ENCODE results near the gene CTXND1.

CTXND1 gene

DNA sequence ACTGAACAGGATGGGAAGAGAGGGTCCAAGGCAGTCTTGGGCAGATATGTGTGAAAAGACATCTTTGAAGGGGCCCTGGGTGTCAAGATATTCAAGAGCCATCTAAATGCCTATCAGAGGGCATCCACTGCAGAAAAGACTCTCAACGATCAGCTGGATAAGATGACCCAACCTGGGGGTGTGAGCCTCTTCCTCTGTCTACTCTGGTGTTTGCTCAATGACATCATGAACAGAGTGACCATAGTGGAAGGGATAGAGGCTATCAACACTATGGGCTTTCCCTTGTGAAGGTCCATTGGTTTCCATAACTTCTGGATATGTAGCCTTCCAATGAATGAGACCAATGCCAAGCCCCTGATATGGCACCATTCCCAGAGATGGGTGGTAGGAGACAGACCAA lies 57.1 kb downstream of the CTXND1 start:
- Histone ChIP-seq H3K79me2 (ENCODE audit: low read length) (no peaks in the 10 kb centered on the region), H4K20me1 (ENCODE audit: insufficient read depth, low read length) (no peaks in the 10 kb centered on the region), H3K36me3 (replicated peaks; ENCODE audit: low read depth, low read length) (no peaks in the 10 kb centered on the region), H3K4me1 (ENCODE audit: low read length) (no peaks in the 10 kb centered on the region), H3K4me3 (ENCODE audit: low read length) (no peak overlapping the region), H2AFZ (ENCODE audit: low read depth, low read length) (no peak overlapping the region), H3K4me2 (ENCODE audit: low read length) (no peak overlapping the region), H3K27ac (ENCODE audit: low read length) (no peak overlapping the region), H3K27me3 (ENCODE audit: low read depth, low read length) (peaks cover 16% of the 10 kb centered on the region), H3K9ac (ENCODE audit: low read length) (no peak overlapping the region), H3K9me3 (ENCODE audit: insufficient read depth, low read length) (no peaks in the 10 kb centered on the region)
- TF ChIP-seq, protein P1, sequence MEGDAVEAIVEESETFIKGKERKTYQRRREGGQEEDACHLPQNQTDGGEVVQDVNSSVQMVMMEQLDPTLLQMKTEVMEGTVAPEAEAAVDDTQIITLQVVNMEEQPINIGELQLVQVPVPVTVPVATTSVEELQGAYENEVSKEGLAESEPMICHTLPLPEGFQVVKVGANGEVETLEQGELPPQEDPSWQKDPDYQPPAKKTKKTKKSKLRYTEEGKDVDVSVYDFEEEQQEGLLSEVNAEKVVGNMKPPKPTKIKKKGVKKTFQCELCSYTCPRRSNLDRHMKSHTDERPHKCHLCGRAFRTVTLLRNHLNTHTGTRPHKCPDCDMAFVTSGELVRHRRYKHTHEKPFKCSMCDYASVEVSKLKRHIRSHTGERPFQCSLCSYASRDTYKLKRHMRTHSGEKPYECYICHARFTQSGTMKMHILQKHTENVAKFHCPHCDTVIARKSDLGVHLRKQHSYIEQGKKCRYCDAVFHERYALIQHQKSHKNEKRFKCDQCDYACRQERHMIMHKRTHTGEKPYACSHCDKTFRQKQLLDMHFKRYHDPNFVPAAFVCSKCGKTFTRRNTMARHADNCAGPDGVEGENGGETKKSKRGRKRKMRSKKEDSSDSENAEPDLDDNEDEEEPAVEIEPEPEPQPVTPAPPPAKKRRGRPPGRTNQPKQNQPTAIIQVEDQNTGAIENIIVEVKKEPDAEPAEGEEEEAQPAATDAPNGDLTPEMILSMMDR (IDR thresholded peaks at IDR 0.05; ENCODE audit: low read depth, low read length) = no peak
- no peak for TF ChIP-seq EZH2phosphoT487 (IDR thresholded peaks at IDR 0.05; ENCODE audit: low read depth)

DNA sequence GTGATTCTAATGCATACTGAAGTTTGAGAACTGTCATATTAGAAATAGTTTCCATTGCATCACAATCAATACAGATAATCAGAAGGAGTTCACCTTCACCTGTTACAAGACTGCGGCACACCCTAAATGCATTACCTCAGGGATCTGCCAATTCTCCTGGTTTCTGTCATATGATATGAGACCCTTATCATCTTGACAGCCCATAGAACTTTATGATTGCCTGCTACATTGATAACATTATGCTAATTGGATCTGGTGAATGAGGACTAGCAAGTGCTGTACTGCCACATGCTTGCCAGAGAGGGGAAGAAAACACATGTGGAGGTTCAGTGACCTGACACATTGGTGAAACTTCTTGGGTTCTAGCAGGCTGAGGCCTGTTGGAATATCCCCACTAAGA lies 57.8 kb downstream of the CTXND1 start:
- H2AFZ ChIP-seq (ENCODE audit: low read depth, low read length) = no peak overlapping the region
- H3K4me2 ChIP-seq (ENCODE audit: low read length) = no peak overlapping the region
- TF ChIP-seq, protein P1 (IDR thresholded peaks at IDR 0.05; ENCODE audit: low read depth, low read length) = no peak
- no peak for TF ChIP-seq EZH2phosphoT487 (IDR thresholded peaks at IDR 0.05; ENCODE audit: low read depth)
- H3K4me1 ChIP-seq (ENCODE audit: low read length) = no peaks in the 10 kb centered on the region
- H4K20me1 ChIP-seq (ENCODE audit: insufficient read depth, low read length) = no peaks in the 10 kb centered on the region
- H3K79me2 ChIP-seq (ENCODE audit: low read length) = no peaks in the 10 kb centered on the region
- H3K27me3 ChIP-seq (ENCODE audit: low read depth, low read length) = peaks cover 16% of the 10 kb centered on the region
- H3K9me3 ChIP-seq (ENCODE audit: insufficient read depth, low read length) = no peaks in the 10 kb centered on the region
- H3K27ac ChIP-seq (ENCODE audit: low read length) = no peak overlapping the region
- no peak overlapping the region for H3K4me3 ChIP-seq (ENCODE audit: low read length)
- no peaks in the 10 kb centered on the region for H3K36me3 ChIP-seq (replicated peaks; ENCODE audit: low read depth, low read length)
- H3K9ac ChIP-seq (ENCODE audit: low read length) = no peak overlapping the region

DNA sequence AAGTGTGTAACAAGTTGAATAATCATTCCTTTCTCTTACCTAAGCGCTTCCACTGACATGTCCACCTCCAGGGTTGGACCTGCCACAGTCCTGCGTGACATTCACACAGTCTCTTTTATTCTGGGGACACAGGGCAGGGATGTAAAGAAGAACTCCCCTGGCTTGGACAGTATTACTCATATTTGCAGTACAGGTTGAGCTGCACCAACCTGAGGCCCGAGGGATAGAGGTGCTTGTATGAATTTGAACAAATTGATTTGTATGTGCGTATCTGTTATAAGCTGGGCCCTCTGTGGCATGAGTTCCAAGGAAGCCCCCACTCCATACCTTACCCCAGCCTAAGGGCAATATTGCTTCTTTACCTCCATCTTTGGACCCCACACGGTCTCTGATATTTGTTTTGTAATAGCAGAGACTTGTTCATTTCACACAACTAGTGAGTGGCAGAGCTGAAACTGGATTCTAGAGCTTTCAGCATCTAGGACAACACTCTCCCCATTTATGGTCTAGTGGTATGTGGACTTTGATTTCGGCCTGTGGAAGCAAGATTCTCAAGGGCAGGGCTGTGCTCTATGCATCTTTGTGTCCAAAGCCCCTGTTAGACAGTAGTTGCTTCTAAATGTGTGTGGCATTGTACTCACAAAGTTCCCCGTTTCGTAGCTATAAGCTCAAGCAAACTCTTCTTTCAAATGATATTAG lies 60.0 kb downstream of the CTXND1 start:
- Histone ChIP-seq H3K9me3 (ENCODE audit: insufficient read depth, low read length) (no peaks in the 10 kb centered on the region), H3K27ac (ENCODE audit: low read length) (no peak overlapping the region), H2AFZ (ENCODE audit: low read depth, low read length) (no peak overlapping the region), H3K27me3 (ENCODE audit: low read depth, low read length) (no peaks in the 10 kb centered on the region), H4K20me1 (ENCODE audit: insufficient read depth, low read length) (no peaks in the 10 kb centered on the region), H3K9ac (ENCODE audit: low read length) (no peak overlapping the region), H3K4me1 (ENCODE audit: low read length) (no peaks in the 10 kb centered on the region), H3K4me3 (ENCODE audit: low read length) (no peak overlapping the region), H3K79me2 (ENCODE audit: low read length) (no peaks in the 10 kb centered on the region), H3K4me2 (ENCODE audit: low read length) (no peak overlapping the region), H3K36me3 (replicated peaks; ENCODE audit: low read depth, low read length) (no peaks in the 10 kb centered on the region)
- no peak for TF ChIP-seq EZH2phosphoT487 (IDR thresholded peaks at IDR 0.05; ENCODE audit: low read depth)
- TF ChIP-seq, protein P1 (IDR thresholded peaks at IDR 0.05; ENCODE audit: low read depth, low read length) = no peak

DNA sequence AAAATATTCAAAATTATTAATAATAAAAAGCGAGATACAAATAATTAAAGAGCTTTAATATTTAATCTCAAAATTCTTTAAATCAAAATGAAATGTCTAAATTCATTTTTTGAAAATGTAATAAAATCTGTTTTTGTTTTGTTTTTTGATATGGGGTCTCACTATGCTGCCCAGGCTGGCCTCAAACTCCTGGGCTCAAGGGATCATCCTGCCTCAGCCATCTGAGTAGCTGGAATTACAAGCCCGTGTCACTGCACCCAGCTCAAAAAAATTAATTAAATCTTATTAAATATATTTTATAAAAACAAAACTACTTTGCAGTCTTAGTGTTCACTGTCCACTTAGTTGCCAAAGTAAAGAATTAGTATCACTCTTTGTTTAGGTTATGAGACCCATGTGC lies 60.8 kb downstream of the CTXND1 start:
- no peaks in the 10 kb centered on the region for H3K79me2 ChIP-seq (ENCODE audit: low read length)
- H3K27me3 ChIP-seq (ENCODE audit: low read depth, low read length) = no peaks in the 10 kb centered on the region
- H3K4me3 ChIP-seq (ENCODE audit: low read length) = no peak overlapping the region
- H3K36me3 ChIP-seq (replicated peaks; ENCODE audit: low read depth, low read length) = no peaks in the 10 kb centered on the region
- TF ChIP-seq EZH2phosphoT487 (IDR thresholded peaks at IDR 0.05; ENCODE audit: low read depth) = no peak
- TF ChIP-seq, protein P1 (IDR thresholded peaks at IDR 0.05; ENCODE audit: low read depth, low read length) = no peak
- no peak overlapping the region for H3K27ac ChIP-seq (ENCODE audit: low read length)
- H4K20me1 ChIP-seq (ENCODE audit: insufficient read depth, low read length) = no peaks in the 10 kb centered on the region
- no peaks in the 10 kb centered on the region for H3K4me1 ChIP-seq (ENCODE audit: low read length)
- H3K9me3 ChIP-seq (ENCODE audit: insufficient read depth, low read length) = no peaks in the 10 kb centered on the region
- H3K4me2 ChIP-seq (ENCODE audit: low read length) = no peak overlapping the region
- H2AFZ ChIP-seq (ENCODE audit: low read depth, low read length) = no peak overlapping the region
- no peak overlapping the region for H3K9ac ChIP-seq (ENCODE audit: low read length)
